RWPE1 (cell line): Measurements from ENCODE around the gene HIVEP3.
A peak's percentile ranks its signal among the peaks of the same experiment; 100 is the strongest.

ENCODE experiments used
- CTCF ChIA-PET: fragments of 350-600 bp; sonication (Branson Sonifier 250); formaldehyde crosslinking; extraction: SDS; loops from one replicate; lab custom pipeline; 2021; lab: Yijun Ruan, JAX
- POLR2A ChIA-PET: fragments of 400-600 bp; formaldehyde crosslinking; extraction: SDS; loops from one replicate; lab custom pipeline; 2020; ENCODE audit warnings: antibody characterized with exemption; ENCODE audit not compliant: low non-redundant PET; lab: Yijun Ruan, JAX
- DNase-seq: peaks from one replicate; pipeline ENCODE4 v3.0.0; 2012; ENCODE audit warnings: low spot score
- H3K27ac ChIP-seq: fragments of 450-650 bp; 2 replicates; pipeline ENCODE4 v1.5.1; 2017
- CTCF ChIP-seq: fragments of 450-650 bp; conservative IDR thresholded peaks from 2 replicates; pipeline ENCODE4 v1.5.1; 2017; ENCODE audit warnings: low read depth, mild to moderate bottlenecking

Gene HIVEP3

GRCh38 chr1:41715441-41716095 is 203.2 kb downstream of the HIVEP3 start:
- no peak for DNase-seq
- ChIA-PET POLR2A (no interaction called here), CTCF (no interaction called here)
- H3K27ac ChIP-seq: no peak overlapping the region
- TF ChIP-seq CTCF: no peak

- H3K27ac ChIP-seq: no peak overlapping the region
- DNase-seq: no peak
- CTCF ChIA-PET: interaction anchor here (0.7 kb wide), 1 partner anchor 239 kb away, joined by 3 read pairs; no protein-coding TSS in a partner anchor
- POLR2A ChIA-PET: no interaction called here
- TF ChIP-seq CTCF: no peak
These were observed 203.9 kb downstream of the HIVEP3 start for GRCh38 chr1:41714638-41715389.

- POLR2A ChIA-PET: no interaction called here
- peak; percentile 78 for DNase-seq
- no peak overlapping the region for H3K27ac ChIP-seq
- CTCF ChIA-PET: interaction anchor here (0.6 to 0.7 kb wide), 2 partner anchors 74 to 238 kb away, joined by 3 to 16 read pairs; no protein-coding TSS in a partner anchor
- TF ChIP-seq CTCF: no peak
These were observed 205.0 kb downstream of the HIVEP3 start for GRCh38 chr1:41713557-41714327.

- DNase-seq: no peak
- ChIA-PET POLR2A (no interaction called here), CTCF (interaction anchor here (0.6 kb wide), 1 partner anchor 74 kb away, joined by 16 read pairs; no protein-coding TSS in a partner anchor)
- TF ChIP-seq CTCF: no peak
- no peak overlapping the region for H3K27ac ChIP-seq
These were observed 205.6 kb downstream of the HIVEP3 start for GRCh38 chr1:41713141-41713540.

GRCh38 chr1:41712695-41713094 is 206.0 kb downstream of the HIVEP3 start:
- H3K27ac ChIP-seq: no peak overlapping the region
- TF ChIP-seq CTCF: no peak
- ChIA-PET POLR2A (no interaction called here), CTCF (interaction anchor here (0.6 kb wide), 1 partner anchor 75 kb away, joined by 16 read pairs; no protein-coding TSS in a partner anchor)
- no peak for DNase-seq

- no peak for DNase-seq
- no peak for TF ChIP-seq CTCF
These were observed 206.6 kb downstream of the HIVEP3 start for GRCh38 chr1:41712081-41712480.

More at GRCh38 chr1:41712081-41712480, 206.6 kb downstream of the HIVEP3 start:
- H3K27ac ChIP-seq: no peak overlapping the region
- CTCF ChIA-PET: no interaction called here
- POLR2A ChIA-PET: no interaction called here
